ENCODE data around the gene VSIG10L.

GRCh38 chr19:51293571-51294210 lies 48.2 kb downstream of the VSIG10L start:
- TF ChIP-seq CTCF (IDR thresholded peaks at IDR 0.05; ENCODE audit: borderline replicate concordance, extremely low read depth, low read length, poor library complexity, severe bottlenecking), result no peak
- no peak for TF ChIP-seq EZH2 (IDR thresholded peaks at IDR 0.05; ENCODE audit: borderline replicate concordance, low read depth, low read length, severe bottlenecking)

Data from DND-41 (cell line).